Measurements from ENCODE around the gene CLPTM1L. TPM values are rescaled to one million over a fixed set of nuclear protein-coding genes. Genes with fewer than 3 reads are reported as not detected.

Gene CLPTM1L
- total RNA-seq, 4 donors from 2014 or later = 68.8 to 102 (median 84.4) TPM

DNA sequence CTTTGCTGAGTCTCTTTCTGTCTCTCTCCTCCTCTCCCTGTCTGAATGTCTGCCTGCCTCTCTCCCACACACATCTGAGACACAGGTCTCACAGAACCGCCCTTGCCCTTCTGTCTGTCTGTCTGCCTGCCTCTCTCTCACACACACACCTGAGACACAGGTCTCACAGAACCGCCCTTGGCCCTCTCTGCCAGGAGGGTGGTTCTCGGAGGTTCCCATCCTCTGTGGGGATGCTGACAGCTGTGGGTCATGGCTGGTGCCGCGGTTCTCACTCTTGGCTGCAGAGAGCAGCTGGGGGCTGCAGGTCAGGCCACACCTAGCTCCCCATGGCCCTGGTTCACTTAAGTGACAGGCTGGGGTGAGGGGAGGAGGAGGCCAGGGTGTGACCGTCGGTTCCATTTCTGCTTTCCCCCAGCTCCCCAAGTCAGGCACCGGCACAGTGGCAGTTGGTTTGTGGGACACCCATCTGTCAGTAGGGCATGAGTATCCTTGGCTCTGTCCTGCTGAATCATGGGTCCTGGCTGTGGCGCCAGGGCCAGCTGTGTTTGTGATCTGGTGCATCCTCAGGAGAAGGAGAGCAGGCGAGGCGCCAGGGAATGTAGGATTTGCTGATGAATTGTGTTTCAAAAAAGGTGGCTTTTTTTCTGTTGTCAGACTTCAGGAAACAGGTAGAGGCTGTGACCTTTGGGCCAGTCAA, 42.3 kb upstream of the CLPTM1L start:
- H3K36me3 ChIP-seq = no peaks in the 10 kb centered on the region
- H3K4me3 ChIP-seq = no peak overlapping the region
- peaks cover 0 to 18% (median 6%) of the 10 kb centered on the region in 4 donors for H3K4me1 ChIP-seq
- H3K27ac ChIP-seq = peak overlapping the region in 1 of 4 donors; percentile 94
- 66 to 75% methylated on average over 9 to 11 of the region's 11 CpGs for WGBS, 2 donors
- DNase-seq (ENCODE audit: low spot score in 2 of 2) = no peak
- peaks cover 0 to 47% of the 10 kb centered on the region in 2 donors for H3K27me3 ChIP-seq
- no peaks in the 10 kb centered on the region for H3K9me3 ChIP-seq
- TF ChIP-seq POLR2A (IDR thresholded peaks at IDR 0.05) (no peak), EP300 (IDR thresholded peaks at IDR 0.05) (no peak)
- TF ChIP-seq, protein P1, sequence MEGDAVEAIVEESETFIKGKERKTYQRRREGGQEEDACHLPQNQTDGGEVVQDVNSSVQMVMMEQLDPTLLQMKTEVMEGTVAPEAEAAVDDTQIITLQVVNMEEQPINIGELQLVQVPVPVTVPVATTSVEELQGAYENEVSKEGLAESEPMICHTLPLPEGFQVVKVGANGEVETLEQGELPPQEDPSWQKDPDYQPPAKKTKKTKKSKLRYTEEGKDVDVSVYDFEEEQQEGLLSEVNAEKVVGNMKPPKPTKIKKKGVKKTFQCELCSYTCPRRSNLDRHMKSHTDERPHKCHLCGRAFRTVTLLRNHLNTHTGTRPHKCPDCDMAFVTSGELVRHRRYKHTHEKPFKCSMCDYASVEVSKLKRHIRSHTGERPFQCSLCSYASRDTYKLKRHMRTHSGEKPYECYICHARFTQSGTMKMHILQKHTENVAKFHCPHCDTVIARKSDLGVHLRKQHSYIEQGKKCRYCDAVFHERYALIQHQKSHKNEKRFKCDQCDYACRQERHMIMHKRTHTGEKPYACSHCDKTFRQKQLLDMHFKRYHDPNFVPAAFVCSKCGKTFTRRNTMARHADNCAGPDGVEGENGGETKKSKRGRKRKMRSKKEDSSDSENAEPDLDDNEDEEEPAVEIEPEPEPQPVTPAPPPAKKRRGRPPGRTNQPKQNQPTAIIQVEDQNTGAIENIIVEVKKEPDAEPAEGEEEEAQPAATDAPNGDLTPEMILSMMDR (IDR thresholded peaks at IDR 0.05) = no peak

DNA sequence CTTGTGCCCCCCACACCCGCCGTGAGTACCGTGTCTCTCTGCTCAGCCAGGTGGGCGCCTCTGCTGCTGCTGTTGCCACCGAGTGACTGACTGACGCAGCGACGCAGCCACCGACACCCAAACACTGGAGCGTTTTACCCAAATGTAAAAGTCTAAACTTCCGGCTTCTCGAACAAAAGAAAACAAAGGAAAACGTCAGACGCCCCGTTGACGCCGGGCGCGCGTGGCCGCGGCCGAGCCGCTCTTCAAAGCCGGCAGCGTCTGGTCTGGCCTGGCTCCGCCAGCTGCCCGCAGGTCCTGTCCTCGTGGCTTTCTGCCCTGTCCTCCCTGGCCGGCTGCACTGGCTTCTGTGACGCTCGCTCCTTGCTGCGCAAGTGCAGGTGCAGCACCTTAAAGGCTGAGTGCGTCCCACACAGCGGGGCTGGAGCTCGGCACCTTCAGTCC, 41.4 kb upstream of the CLPTM1L start:
- TF ChIP-seq EP300 (IDR thresholded peaks at IDR 0.05) = no peak
- TF ChIP-seq, protein P1 (IDR thresholded peaks at IDR 0.05) = no peak
- TF ChIP-seq POLR2A (IDR thresholded peaks at IDR 0.05) = no peak
- no peaks in the 10 kb centered on the region for H3K9me3 ChIP-seq
- H3K27ac ChIP-seq = peak overlapping the region in 3 of 4 donors; percentile 28 to 94 (median 72)
- no peak for DNase-seq (ENCODE audit: low spot score in 2 of 2)
- H3K36me3 ChIP-seq = no peaks in the 10 kb centered on the region
- peak overlapping the region; percentile 36 to 64 (median 59) for H3K4me3 ChIP-seq
- H3K4me1 ChIP-seq = peaks cover 0 to 18% (median 6%) of the 10 kb centered on the region in 4 donors
- WGBS, 2 donors = 1 to 2% methylated on average over 12 to 36 of the region's 36 CpGs
- H3K27me3 ChIP-seq = peaks cover 0 to 43% of the 10 kb centered on the region in 2 donors

DNA sequence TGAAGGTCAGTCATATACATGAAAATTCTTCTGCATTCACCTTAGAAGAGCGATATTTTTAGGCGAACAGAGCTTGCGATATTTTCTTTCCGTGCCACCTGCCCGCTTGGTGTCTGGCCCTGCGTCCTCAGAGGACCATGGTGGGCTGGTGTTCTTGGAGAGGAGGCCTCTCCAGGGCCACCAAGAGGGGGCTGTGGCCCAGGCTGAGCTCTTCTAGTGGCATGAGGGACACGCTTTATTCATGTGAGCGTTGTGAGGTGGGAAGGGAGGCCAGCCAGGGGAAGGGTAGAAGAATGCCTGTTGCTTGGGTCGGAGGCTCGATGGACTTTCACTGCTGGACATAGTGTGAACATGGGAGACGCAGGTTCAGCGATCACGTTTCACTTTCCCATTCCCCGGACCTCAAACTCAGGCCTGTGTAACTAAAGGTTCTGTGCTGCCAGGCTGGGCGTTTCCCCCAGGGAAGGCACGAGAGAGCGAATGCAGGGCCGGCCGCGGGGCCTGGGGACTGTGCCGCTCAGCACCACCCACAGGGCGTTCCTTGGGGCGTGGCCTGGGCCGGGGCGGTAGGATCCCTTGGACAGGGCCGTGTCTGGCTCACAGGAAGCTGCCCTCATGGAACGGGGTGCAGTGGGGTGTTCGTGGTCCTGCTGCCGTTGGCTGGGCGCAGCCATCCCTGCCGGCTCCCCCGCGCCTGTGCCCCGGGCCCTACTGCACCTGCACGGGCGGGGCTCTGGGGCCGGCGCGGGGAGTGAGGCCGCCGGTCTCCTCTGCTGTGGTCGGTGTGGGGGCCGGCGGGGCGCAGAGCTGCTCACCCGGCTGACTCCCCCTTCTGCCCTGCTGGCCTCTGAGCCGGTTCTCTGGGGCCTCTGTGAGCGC, 40.7 kb upstream of the CLPTM1L start:
- peak; percentile 52 to 68 for DNase-seq (ENCODE audit: low spot score in 2 of 2)
- H3K27me3 ChIP-seq = peaks cover 0 to 43% of the 10 kb centered on the region in 2 donors
- no peaks in the 10 kb centered on the region for H3K36me3 ChIP-seq
- H3K27ac ChIP-seq = peak overlapping the region in 3 of 4 donors; percentile 28 to 94 (median 72)
- H3K4me3 ChIP-seq = peak overlapping the region; percentile 36 to 64 (median 59)
- no peaks in the 10 kb centered on the region for H3K9me3 ChIP-seq
- H3K4me1 ChIP-seq = peaks cover 0 to 20% (median 6%) of the 10 kb centered on the region in 4 donors
- TF ChIP-seq POLR2A (IDR thresholded peaks at IDR 0.05) = peak in 1 of 2 donors; percentile 59
- TF ChIP-seq, protein P1 (IDR thresholded peaks at IDR 0.05) = no peak
- TF ChIP-seq EP300 (IDR thresholded peaks at IDR 0.05) = peak in 1 of 2 donors; percentile 43
- WGBS, 2 donors = 23 to 31% methylated on average over 20 to 29 of the region's 48 CpGs

DNA sequence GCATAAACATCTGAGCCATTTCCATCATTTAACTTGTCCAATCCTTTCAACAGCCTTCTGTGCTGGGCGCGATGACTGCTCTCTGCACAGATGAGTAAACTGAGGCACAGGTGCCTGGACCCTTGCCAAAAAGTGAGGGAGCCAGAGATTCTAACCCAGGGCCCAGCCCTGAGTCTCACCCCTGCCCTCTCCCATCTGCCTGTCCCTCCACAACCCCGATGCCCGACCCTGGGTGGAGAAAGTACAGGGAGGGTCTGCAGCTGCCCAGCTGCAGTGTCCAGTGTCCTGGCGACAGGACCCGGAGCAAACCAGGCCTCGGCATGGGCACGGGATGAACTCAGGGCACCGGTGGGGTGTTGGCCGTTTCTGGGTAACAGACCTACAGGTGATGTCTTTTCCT, 39.6 kb upstream of the CLPTM1L start:
- Histone ChIP-seq H3K36me3 (no peaks in the 10 kb centered on the region), H3K4me1 (peaks cover 0 to 25% (median 8%) of the 10 kb centered on the region in 4 donors), H3K4me3 (no peak overlapping the region), H3K9me3 (peaks cover 0 to 8% (median 0%) of the 10 kb centered on the region in 4 donors), H3K27me3 (peaks cover 0 to 42% of the 10 kb centered on the region in 2 donors), H3K27ac (no peak overlapping the region)
- TF ChIP-seq EP300 (IDR thresholded peaks at IDR 0.05) = no peak
- TF ChIP-seq POLR2A (IDR thresholded peaks at IDR 0.05) = no peak
- 89 to 93% methylated on average over 10 of the region's 10 CpGs for WGBS, 2 donors
- DNase-seq (ENCODE audit: low spot score in 2 of 2) = no peak

DNA sequence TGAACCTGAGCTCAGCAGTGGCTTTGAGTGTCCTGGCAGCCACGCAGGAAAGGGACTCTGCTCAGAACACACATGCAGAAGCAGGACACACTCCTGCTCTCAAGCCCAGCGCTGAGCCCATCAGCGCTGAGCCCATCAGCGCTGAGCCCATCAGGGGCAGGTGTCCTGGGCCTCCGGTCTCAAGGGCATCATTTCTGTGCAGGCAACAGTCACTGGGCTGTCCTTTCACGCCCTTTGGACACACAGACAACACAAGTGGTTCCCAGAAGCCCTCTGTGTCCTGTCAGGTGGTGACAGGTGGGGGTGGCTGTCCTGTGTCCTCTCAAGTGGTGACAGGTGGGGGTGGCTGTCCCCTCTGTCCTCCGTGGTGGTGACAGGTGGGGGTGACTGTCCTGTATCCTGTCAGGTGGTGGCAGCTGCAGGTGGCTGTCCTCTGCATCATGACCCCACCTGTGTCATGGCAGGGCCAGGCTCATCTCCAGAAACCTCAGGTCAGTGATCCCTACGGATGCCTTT, 39.0 kb upstream of the CLPTM1L start:
- Histone ChIP-seq H3K4me3 (no peak overlapping the region), H3K4me1 (peaks cover 0 to 25% (median 8%) of the 10 kb centered on the region in 4 donors), H3K27ac (no peak overlapping the region), H3K27me3 (peaks cover 0 to 43% of the 10 kb centered on the region in 2 donors), H3K9me3 (peaks cover 0 to 8% (median 0%) of the 10 kb centered on the region in 4 donors), H3K36me3 (no peaks in the 10 kb centered on the region)
- TF ChIP-seq EP300 (IDR thresholded peaks at IDR 0.05) = no peak
- TF ChIP-seq, protein P1 (IDR thresholded peaks at IDR 0.05) = no peak
- no peak for TF ChIP-seq POLR2A (IDR thresholded peaks at IDR 0.05)
- 79 to 84% methylated on average over 6 to 8 of the region's 8 CpGs for WGBS, 2 donors
- no peak for DNase-seq (ENCODE audit: low spot score in 2 of 2)

Measured in tibial nerve (tissue), 4 donors.